OCI-LY7 (cell line): ENCODE data around the gene SMIM29. TPM values are rescaled to one million over a fixed set of nuclear protein-coding genes. Genes with fewer than 3 reads are reported as not detected.
"Not testable (repeated sequence)": the region's sequence is repeated elsewhere in the genome, so short reads cannot be mapped to it uniquely, and the experiment has no call there.

ENCODE experiments used
- BruUV-seq: library from RNA; stranded (reverse); fragments of 400-500 nt; replicated peaks from 2 replicates; lab custom pipeline; 2021; lab: Mats Ljungman, UMichigan
- CTCF ChIA-PET: fragments of 300-600 bp; sonication (Branson Sonifier 250); formaldehyde crosslinking; loops from one replicate; lab custom pipeline; 2022; ENCODE audit warnings: antibody characterized with exemption; ENCODE audit not compliant: unreplicated experiment; lab: Charles Lee
- POLR2A ChIA-PET: fragments of 300-600 bp; sonication (Branson Sonifier 250); formaldehyde crosslinking; loops from one replicate; lab custom pipeline; 2022; ENCODE audit warnings: antibody characterized with exemption; lab: Charles Lee
- DNase-seq: peaks from one replicate; pipeline ENCODE4 v3.0.0-alpha.2; 2015; ENCODE audit warnings: low spot score
- H2AFZ ChIP-seq: fragments of 200-600 bp; sonication (generic), shearing (Covaris generic); 2 replicates; pipeline ENCODE4 v1.6.1; 2014; ENCODE audit warnings: mild to moderate bottlenecking, antibody characterized with exemption, low read length, moderate library complexity
- H3K27ac ChIP-seq: fragments of 200-600 bp; sonication (generic); 2 replicates; pipeline ENCODE4 v1.5.1; 2014; ENCODE audit warnings: mixed run types, low read depth, mild to moderate bottlenecking, moderate library complexity, low read length, inconsistent platforms; ENCODE audit not compliant: poor library complexity, severe bottlenecking
- H3K36me3 ChIP-seq: fragments of 200-600 bp; sonication (generic); 2 replicates; pipeline ENCODE4 v1.6.1; 2014; ENCODE audit warnings: mild to moderate bottlenecking, antibody characterized with exemption, low read length, moderate library complexity, mixed read lengths; ENCODE audit not compliant: insufficient read depth
- H3K4me1 ChIP-seq: fragments of 200-600 bp; sonication (generic); 2 replicates; pipeline ENCODE4 v1.5.1; 2014; ENCODE audit warnings: mild to moderate bottlenecking, low read length; ENCODE audit not compliant: insufficient read depth, poor library complexity, severe bottlenecking
- H3K4me2 ChIP-seq: fragments of 200-600 bp; sonication (generic); 2 replicates; pipeline ENCODE4 v1.6.1; 2014; ENCODE audit warnings: mild to moderate bottlenecking, low read length
- H3K4me3 ChIP-seq: fragments of 200-600 bp; sonication (generic); 2 replicates; pipeline ENCODE4 v1.5.1; 2014; ENCODE audit warnings: mild to moderate bottlenecking, low read depth, low read length; ENCODE audit not compliant: poor library complexity, severe bottlenecking
- H3K79me2 ChIP-seq: fragments of 200-600 bp; sonication (generic); 2 replicates; pipeline ENCODE4 v1.6.1; 2016; ENCODE audit warnings: low read depth, mild to moderate bottlenecking, low read length, moderate library complexity, mixed read lengths; ENCODE audit not compliant: insufficient read depth
- H3K9me2 ChIP-seq: fragments of 200-600 bp; sonication (generic); 2 replicates; pipeline ENCODE4 v1.6.1; 2016; ENCODE audit warnings: mild to moderate bottlenecking, low read length, mixed read lengths; ENCODE audit not compliant: insufficient read depth
- H3K9me3 ChIP-seq: fragments of 200-600 bp; sonication (generic); 2 replicates; pipeline ENCODE4 v1.6.1; 2014; ENCODE audit warnings: mild to moderate bottlenecking, mixed run types, low read length, mixed read lengths
- H4K20me1 ChIP-seq: fragments of 200-600 bp; sonication (generic); 2 replicates; pipeline ENCODE4 v1.6.1; 2014; ENCODE audit warnings: mild to moderate bottlenecking, antibody characterized with exemption, low read length, moderate library complexity, mixed read lengths; ENCODE audit not compliant: insufficient read depth
- EZH2phosphoT487 ChIP-seq: fragments of 200-600 bp; sonication (generic); IDR thresholded peaks from 2 replicates; pipeline ENCODE4 v1.6.1; 2018; ENCODE audit warnings: low read depth, borderline replicate concordance, mild to moderate bottlenecking, mixed run types, antibody characterized with exemption, low read length, moderate library complexity, mixed read lengths
- intact Hi-C: fragments of 100-400 bp; cut with micrococcal nuclease; formaldehyde crosslinking; loops from one replicate; pipeline ENCODE4 v1.10.0; 2022; ENCODE audit not compliant: unreplicated experiment
- total RNA-seq, 2 experiments: library from RNA; depleted of rRNA in 1 of 2; stranded (reverse); fragments of >200 nt in 1 of 2; shearing (Covaris generic) in 1 of 2; gene quantifications; 2 replicates each; pipeline ENCODE4 v1.2.3, GENCODE V29; 2014 to 2022
- TF ChIP-seq, protein P1 (sequence below): fragments of 200-600 bp; sonication (generic); conservative IDR thresholded peaks from 2 replicates; pipeline ENCODE4 v1.5.1; 2014; ENCODE audit warnings: mild to moderate bottlenecking, antibody characterized with exemption, low read length, moderate library complexity, mixed read lengths

The SMIM29 gene
- total RNA-seq, 2 experiments from 2014 or later: 17.3 to 21.3 TPM

DNA sequence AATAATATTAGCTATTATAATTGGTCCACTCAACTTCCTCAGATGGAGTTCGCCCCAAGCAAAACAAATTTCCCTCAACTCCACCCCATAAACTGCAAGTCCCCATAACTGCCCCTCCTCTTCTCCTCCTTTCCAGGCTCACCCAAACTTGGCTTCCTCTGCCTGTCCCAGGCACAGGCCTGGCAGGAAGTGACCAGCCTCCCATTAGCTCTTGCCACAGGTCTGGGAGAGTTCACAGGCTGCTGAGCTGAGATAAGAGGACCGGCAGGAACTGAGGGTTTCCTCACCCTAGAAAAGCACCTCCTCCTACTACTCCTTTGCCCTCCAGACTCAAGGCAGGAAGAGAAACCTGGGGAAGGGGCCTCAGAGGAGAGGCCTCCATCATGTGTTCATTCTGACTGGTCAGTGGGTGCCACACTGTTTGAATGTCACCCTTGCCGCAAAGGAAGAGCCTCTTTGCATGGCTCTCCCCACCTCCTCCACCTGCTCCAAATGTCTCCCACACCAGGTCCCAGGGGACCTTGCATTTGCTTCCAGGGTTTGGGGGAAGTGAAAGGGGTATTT is 24.5 kb upstream of the SMIM29 start:
- Histone ChIP-seq H4K20me1 (no peaks in the 10 kb centered on the region), H3K79me2 (no peaks in the 10 kb centered on the region), H3K9me3 (no peaks in the 10 kb centered on the region), H3K4me2 (peak overlapping the region; percentile 23; the same call in 1 of the 2 replicates), H3K9me2 (no peaks in the 10 kb centered on the region), H3K27ac (no peak overlapping the region), H3K4me3 (no peak overlapping the region), H3K36me3 (no peaks in the 10 kb centered on the region), H3K4me1 (peaks cover 8% of the 10 kb centered on the region), H2AFZ (no peak overlapping the region)
- ChIA-PET CTCF (no interaction called here), POLR2A (interaction anchor here (0.6 kb wide), 1 partner anchor 8 kb away, joined by 3 read pairs; no protein-coding TSS in a partner anchor)
- BruUV-seq: no TSS peak
- peak; percentile 31 for DNase-seq
- TF ChIP-seq EZH2phosphoT487: no peak
- TF ChIP-seq, protein P1, sequence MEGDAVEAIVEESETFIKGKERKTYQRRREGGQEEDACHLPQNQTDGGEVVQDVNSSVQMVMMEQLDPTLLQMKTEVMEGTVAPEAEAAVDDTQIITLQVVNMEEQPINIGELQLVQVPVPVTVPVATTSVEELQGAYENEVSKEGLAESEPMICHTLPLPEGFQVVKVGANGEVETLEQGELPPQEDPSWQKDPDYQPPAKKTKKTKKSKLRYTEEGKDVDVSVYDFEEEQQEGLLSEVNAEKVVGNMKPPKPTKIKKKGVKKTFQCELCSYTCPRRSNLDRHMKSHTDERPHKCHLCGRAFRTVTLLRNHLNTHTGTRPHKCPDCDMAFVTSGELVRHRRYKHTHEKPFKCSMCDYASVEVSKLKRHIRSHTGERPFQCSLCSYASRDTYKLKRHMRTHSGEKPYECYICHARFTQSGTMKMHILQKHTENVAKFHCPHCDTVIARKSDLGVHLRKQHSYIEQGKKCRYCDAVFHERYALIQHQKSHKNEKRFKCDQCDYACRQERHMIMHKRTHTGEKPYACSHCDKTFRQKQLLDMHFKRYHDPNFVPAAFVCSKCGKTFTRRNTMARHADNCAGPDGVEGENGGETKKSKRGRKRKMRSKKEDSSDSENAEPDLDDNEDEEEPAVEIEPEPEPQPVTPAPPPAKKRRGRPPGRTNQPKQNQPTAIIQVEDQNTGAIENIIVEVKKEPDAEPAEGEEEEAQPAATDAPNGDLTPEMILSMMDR: no peak
- intact Hi-C loops: no loop called here

DNA sequence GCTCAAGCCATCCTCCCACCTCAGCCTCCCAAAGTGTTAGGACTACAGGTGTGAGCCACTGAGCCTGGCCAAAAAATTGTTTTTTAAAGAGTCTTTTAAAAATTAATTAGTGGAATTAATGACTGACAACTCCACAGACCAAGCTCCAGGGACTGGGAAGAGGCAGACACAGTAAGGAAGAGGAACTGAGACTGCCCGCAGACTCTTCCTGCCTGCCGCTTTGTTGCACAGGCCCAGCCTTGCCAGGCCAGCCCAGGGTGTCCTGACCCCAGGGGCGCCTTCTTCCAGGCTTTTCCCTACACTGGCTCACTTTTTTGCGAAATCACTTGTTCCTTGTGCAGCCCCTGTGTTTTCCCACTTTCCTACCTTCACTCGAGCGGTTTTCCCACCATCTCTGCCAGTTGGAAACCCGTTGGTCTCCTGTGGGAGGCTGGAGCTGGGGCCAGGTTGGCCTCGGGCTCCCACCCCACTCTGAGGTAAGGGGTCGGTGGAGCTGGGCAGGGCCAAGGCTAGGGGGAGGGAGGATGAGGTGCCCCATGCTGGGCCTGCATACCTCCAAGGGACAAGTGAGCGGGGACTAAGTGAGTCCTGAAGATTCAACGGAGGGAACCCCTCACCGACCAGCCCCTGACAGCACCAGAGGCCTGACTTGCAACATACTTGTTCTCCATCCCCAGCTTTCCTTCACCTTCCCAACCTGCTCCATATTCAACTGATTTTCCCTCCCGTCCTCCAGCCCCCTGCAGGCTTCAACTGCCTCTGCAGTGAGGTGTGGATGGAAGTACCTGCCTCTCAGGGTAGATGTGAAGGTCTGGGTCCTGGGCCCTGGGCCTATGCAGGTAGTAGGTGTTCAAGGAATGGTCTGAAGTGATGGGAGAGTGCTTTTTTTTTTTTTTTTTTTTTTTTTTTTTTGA is 23.5 kb upstream of the SMIM29 start:
- H3K27ac ChIP-seq: no peak overlapping the region
- intact Hi-C loops: no loop called here
- H3K4me3 ChIP-seq: no peak overlapping the region
- no peak for TF ChIP-seq EZH2phosphoT487
- TF ChIP-seq, protein P1: no peak
- no peaks in the 10 kb centered on the region for H3K36me3 ChIP-seq
- H3K4me2 ChIP-seq: no peak overlapping the region
- POLR2A ChIA-PET: interaction anchor here (0.6 kb wide), 1 partner anchor 9 kb away, joined by 3 read pairs; no protein-coding TSS in a partner anchor
- no peak for DNase-seq
- H2AFZ ChIP-seq: no peak overlapping the region
- no peaks in the 10 kb centered on the region for H4K20me1 ChIP-seq
- CTCF ChIA-PET: no interaction called here
- peaks cover 8% of the 10 kb centered on the region for H3K4me1 ChIP-seq
- H3K9me2 ChIP-seq: no peaks in the 10 kb centered on the region
- no TSS peak for BruUV-seq
- no peaks in the 10 kb centered on the region for H3K9me3 ChIP-seq
- H3K79me2 ChIP-seq: no peaks in the 10 kb centered on the region

DNA sequence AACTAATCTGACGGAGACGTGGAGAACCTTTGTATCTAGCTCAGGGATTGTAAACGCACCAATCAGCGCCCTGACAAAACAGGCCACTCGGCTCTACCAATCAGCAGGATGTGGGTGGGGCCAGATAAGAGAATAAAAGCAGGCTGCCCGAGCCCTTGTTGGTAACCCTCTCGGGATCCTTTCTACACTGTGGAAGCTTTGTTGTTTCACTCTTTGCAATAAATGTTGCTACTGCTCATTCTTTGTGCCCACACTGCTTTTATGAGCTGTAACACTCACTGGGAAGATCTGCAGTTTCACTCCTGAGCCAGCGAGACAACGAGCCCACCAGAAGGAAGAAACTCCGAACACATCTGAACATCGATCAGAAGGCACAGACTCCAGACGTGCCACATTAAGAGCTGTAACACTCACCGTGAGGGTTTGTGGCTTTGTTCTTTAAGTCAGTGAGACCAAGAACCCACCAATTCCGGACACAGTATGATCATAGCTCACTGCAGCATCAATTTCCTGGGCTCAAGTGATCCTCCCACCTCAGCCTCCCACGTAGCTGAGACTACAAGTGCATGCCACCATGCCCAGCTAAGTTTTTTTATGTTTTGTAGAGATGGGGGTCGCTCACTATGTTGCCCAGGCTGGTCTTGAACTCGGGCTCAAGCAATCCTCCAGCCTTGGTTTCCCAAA is 21.0 kb upstream of the SMIM29 start:
- H3K4me1 ChIP-seq, H4K20me1 ChIP-seq, H3K36me3 ChIP-seq, H3K4me2 ChIP-seq, H3K9me3 ChIP-seq, DNase-seq, H3K27ac ChIP-seq, H3K4me3 ChIP-seq, intact Hi-C loops, H2AFZ ChIP-seq, H3K9me2 ChIP-seq, BruUV-seq, H3K79me2 ChIP-seq: not testable (repeated sequence)
- ChIA-PET POLR2A (interaction anchor here (0.6 kb wide), 1 partner anchor 174 kb away, joined by 3 read pairs; no protein-coding TSS in a partner anchor), CTCF (interaction anchor here (0.6 kb wide), 1 partner anchor 81 kb away, joined by 4 read pairs; no protein-coding TSS in a partner anchor)

DNA sequence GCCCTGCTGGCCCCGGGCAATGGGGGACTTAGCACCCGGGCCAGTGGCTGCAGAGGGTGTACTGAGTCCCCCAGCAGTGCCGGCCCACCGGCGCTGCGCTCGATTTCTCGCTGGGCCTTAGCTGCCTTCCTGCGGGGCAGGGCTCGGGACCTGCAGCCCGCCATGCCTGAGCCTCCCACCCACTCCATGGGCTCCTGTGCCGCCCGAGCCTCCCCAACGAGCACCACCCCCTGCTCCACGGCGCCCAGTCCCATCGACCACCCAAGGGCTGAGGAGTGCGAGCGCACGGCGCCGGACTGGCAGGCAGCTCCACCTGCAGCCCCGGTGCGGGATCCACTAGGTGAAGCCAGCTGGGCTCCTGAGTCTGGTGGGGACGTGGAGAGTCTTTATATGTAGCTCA is 20.3 kb upstream of the SMIM29 start:
- H3K4me3 ChIP-seq, H3K27ac ChIP-seq, BruUV-seq, intact Hi-C loops, CTCF ChIA-PET, H3K9me2 ChIP-seq, H3K9me3 ChIP-seq, H4K20me1 ChIP-seq, H2AFZ ChIP-seq, H3K36me3 ChIP-seq, H3K4me1 ChIP-seq, H3K4me2 ChIP-seq, POLR2A ChIA-PET, DNase-seq, H3K79me2 ChIP-seq: not testable (repeated sequence)
